Liver (tissue), 9 donors: ENCODE results near the gene NLRP11. TPM values are rescaled to one million over a fixed set of nuclear protein-coding genes. Genes with fewer than 3 reads are reported as not detected.

Experiments
- DNase-seq: peaks from one replicate; pipeline ENCODE4 v3.0.0-alpha.2; 2017; ENCODE audit warnings: low spot score
- H3K27ac ChIP-seq, 2 donors: one replicate each; pipeline ENCODE4 v1.7.0; 2013; ENCODE audit warnings: inconsistent platforms in 2 of 2, low read length in 2 of 2, control low read depth in 1 of 2, low read depth in 1 of 2, mild to moderate bottlenecking in 1 of 2
- H3K27me3 ChIP-seq, 4 donors: one replicate each; pipeline versions ENCODE4 v1.6.1 to v1.7.0; 2013; ENCODE audit warnings: low read length in 3 of 4, inconsistent platforms in 1 of 4, mild to moderate bottlenecking in 1 of 4, moderate library complexity in 1 of 4; ENCODE audit not compliant: control insufficient read depth in 4 of 4, insufficient read depth in 4 of 4
- H3K36me3 ChIP-seq, 4 donors: one replicate each; pipeline versions ENCODE4 v1.6.1 to v1.7.0; 2013; ENCODE audit warnings: low read length in 3 of 4, mild to moderate bottlenecking in 3 of 4, low read depth in 1 of 4, moderate library complexity in 1 of 4; ENCODE audit not compliant: control insufficient read depth in 4 of 4, insufficient read depth in 3 of 4
- H3K4me1 ChIP-seq, 4 donors: one replicate each; pipeline versions ENCODE4 v1.6.1 to v1.7.0; 2013; ENCODE audit warnings: low read length in 3 of 4, mild to moderate bottlenecking in 3 of 4, moderate library complexity in 1 of 4; ENCODE audit not compliant: control insufficient read depth in 4 of 4, insufficient read depth in 4 of 4
- H3K4me3 ChIP-seq, 3 donors: one replicate each; pipeline versions ENCODE4 v1.6.1 to v1.7.0; 2013; ENCODE audit warnings: low read length in 3 of 3, control low read depth in 1 of 3, low read depth in 1 of 3, mild to moderate bottlenecking in 1 of 3
- H3K9ac ChIP-seq, 2 donors: one replicate each; pipeline ENCODE4 v1.7.0; 2013; ENCODE audit warnings: low read length in 2 of 2, mild to moderate bottlenecking in 2 of 2, moderate library complexity in 2 of 2, control low read depth in 1 of 2, low read depth in 1 of 2
- H3K9me3 ChIP-seq, 4 donors: one replicate each; pipeline versions ENCODE4 v1.6.1 to v1.7.0; 2013; ENCODE audit warnings: low read length in 3 of 4; ENCODE audit not compliant: control insufficient read depth in 4 of 4
- EGR1 ChIP-seq, 2 donors: IDR thresholded peaks; 2 replicates each; pipeline ENCODE4 v1.6.1; 2016 to 2018; ENCODE audit warnings: antibody characterized with exemption in 2 of 2, low read depth in 2 of 2
- FOXA1 ChIP-seq: IDR thresholded peaks from 2 replicates; pipeline ENCODE4 v1.6.1; 2016; ENCODE audit warnings: antibody characterized with exemption
- FOXA2 ChIP-seq: IDR thresholded peaks from 2 replicates; pipeline ENCODE4 v1.6.1; 2016; ENCODE audit warnings: antibody characterized with exemption
- GABPA ChIP-seq, 2 donors: IDR thresholded peaks in 1 of 2; conservative IDR thresholded peaks in 1 of 2; 2 replicates each; pipeline ENCODE4 v1.6.1; 2016; ENCODE audit warnings: antibody characterized with exemption in 2 of 2, mild to moderate bottlenecking in 1 of 2, moderate library complexity in 1 of 2
- HNF4G ChIP-seq: IDR thresholded peaks from 2 replicates; pipeline ENCODE4 v1.6.1; 2016; ENCODE audit warnings: antibody characterized with exemption
- JUND ChIP-seq, 2 donors: IDR thresholded peaks; 2 replicates each; pipeline ENCODE4 v1.6.1; 2016; ENCODE audit warnings: antibody characterized with exemption in 2 of 2
- RAD21 ChIP-seq, 2 donors: IDR thresholded peaks; 2 replicates each; pipeline ENCODE4 v1.6.1; 2016; ENCODE audit warnings: antibody characterized with exemption in 2 of 2, mild to moderate bottlenecking in 2 of 2
- RXRA ChIP-seq, 2 donors: IDR thresholded peaks; 2 replicates each; pipeline ENCODE4 v1.6.1; 2017 to 2018; ENCODE audit warnings: antibody characterized with exemption in 2 of 2, mild to moderate bottlenecking in 1 of 2
- SP1 ChIP-seq: IDR thresholded peaks from 2 replicates; pipeline ENCODE4 v1.6.1; 2018; ENCODE audit warnings: antibody characterized with exemption, mild to moderate bottlenecking
- TAF1 ChIP-seq: conservative IDR thresholded peaks from 2 replicates; pipeline ENCODE4 v1.6.1; 2016; ENCODE audit warnings: antibody characterized with exemption, mild to moderate bottlenecking
- YY1 ChIP-seq: IDR thresholded peaks from 2 replicates; pipeline ENCODE4 v1.6.1; 2016; ENCODE audit warnings: antibody characterized with exemption, mild to moderate bottlenecking
- WGBS: extraction: QIAGEN DNeasy Blood & Tissue Kit; methylation state at CpG from one replicate; pipeline ENCODE4 v1.1.7; 2013; 5-methylcytosine and 5-hydroxymethylcytosine counted together
- polyA plus RNA-seq, 2 donors: library from polyadenylated mRNA; stranded (reverse) in 1 of 2; unstranded in 1 of 2; fragments of 200-250 nt in 1 of 2; fragments of >200 nt in 1 of 2; fragmentation: Nextera tagmentation in 1 of 2; extraction: Ambion mirVana in 1 of 2; gene quantifications; one replicate each; pipeline versions ENCODE4 v1.2.1 to v1.2.3, GENCODE V29; 2013 to 2015
- total RNA-seq, 2 donors: library from RNA; depleted of rRNA; stranded (reverse); fragments of >200 nt; gene quantifications; one replicate each; pipeline ENCODE4 v1.2.3, GENCODE V29; 2014
- TF ChIP-seq, protein P1 (sequence below): fragments of 150-350 bp; IDR thresholded peaks from 2 replicates; pipeline ENCODE4 v1.5.1; 2017; ENCODE audit warnings: improper control_type of control experiment, low read depth, low read length; ENCODE audit not compliant: missing input control
- TF ChIP-seq, protein P2 (sequence below): IDR thresholded peaks from 2 replicates; pipeline ENCODE4 v1.6.1; 2016; ENCODE audit warnings: antibody characterized with exemption, mild to moderate bottlenecking
- TF ChIP-seq, protein P3 (sequence below): IDR thresholded peaks from 2 replicates; pipeline ENCODE4 v1.6.1; 2016; ENCODE audit warnings: antibody characterized with exemption
- TF ChIP-seq, protein P4 (sequence below): IDR thresholded peaks from 2 replicates; pipeline ENCODE4 v1.6.1; 2016; ENCODE audit warnings: antibody characterized with exemption
- donor health status: healthy.
- donor health status: healthy.
- donor health status: healthy.
- donor health status: healthy.
- donor health status: healthy.

Gene NLRP11
- total and polyA plus RNA-seq, 4 donors = 0.28 to 0.33 TPM; not detected in 2

DNA sequence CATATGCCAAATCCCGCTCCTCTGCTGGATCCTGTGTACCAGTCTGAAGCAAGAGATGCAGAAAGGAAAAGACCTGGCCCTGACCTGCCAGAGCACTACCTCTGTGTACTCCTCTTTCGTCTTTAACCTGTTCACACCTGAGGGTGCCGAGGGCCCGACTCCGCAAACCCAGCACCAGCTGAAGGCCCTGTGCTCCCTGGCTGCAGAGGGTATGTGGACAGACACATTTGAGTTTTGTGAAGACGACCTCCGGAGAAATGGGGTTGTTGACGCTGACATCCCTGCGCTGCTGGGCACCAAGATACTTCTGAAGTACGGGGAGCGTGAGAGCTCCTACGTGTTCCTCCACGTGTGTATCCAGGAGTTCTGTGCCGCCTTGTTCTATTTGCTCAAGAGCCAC, 26.6 kb upstream of the NLRP11 start (continued):
- TF ChIP-seq, protein P1, sequence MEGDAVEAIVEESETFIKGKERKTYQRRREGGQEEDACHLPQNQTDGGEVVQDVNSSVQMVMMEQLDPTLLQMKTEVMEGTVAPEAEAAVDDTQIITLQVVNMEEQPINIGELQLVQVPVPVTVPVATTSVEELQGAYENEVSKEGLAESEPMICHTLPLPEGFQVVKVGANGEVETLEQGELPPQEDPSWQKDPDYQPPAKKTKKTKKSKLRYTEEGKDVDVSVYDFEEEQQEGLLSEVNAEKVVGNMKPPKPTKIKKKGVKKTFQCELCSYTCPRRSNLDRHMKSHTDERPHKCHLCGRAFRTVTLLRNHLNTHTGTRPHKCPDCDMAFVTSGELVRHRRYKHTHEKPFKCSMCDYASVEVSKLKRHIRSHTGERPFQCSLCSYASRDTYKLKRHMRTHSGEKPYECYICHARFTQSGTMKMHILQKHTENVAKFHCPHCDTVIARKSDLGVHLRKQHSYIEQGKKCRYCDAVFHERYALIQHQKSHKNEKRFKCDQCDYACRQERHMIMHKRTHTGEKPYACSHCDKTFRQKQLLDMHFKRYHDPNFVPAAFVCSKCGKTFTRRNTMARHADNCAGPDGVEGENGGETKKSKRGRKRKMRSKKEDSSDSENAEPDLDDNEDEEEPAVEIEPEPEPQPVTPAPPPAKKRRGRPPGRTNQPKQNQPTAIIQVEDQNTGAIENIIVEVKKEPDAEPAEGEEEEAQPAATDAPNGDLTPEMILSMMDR = no peak

DNA sequence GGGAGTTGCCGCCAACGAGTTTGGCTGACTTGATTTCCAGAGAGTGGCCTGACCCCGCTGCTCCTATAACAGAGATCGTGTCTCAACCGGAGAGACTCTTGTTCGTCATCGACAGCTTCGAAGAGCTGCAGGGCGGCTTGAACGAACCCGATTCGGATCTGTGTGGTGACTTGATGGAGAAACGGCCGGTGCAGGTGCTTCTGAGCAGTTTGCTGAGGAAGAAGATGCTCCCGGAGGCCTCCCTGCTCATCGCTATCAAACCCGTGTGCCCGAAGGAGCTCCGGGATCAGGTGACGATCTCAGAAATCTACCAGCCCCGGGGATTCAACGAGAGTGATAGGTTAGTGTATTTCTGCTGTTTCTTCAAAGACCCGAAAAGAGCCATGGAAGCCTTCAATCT, 26.2 kb upstream of the NLRP11 start:
- no peaks in the 10 kb centered on the region for H3K36me3 ChIP-seq
- H3K9me3 ChIP-seq = peaks cover 0 to 5% (median 1%) of the 10 kb centered on the region in 4 donors
- WGBS = 87% methylated on average over 23 of the region's 23 CpGs
- no peak overlapping the region for H3K9ac ChIP-seq
- TF ChIP-seq, protein P2, sequence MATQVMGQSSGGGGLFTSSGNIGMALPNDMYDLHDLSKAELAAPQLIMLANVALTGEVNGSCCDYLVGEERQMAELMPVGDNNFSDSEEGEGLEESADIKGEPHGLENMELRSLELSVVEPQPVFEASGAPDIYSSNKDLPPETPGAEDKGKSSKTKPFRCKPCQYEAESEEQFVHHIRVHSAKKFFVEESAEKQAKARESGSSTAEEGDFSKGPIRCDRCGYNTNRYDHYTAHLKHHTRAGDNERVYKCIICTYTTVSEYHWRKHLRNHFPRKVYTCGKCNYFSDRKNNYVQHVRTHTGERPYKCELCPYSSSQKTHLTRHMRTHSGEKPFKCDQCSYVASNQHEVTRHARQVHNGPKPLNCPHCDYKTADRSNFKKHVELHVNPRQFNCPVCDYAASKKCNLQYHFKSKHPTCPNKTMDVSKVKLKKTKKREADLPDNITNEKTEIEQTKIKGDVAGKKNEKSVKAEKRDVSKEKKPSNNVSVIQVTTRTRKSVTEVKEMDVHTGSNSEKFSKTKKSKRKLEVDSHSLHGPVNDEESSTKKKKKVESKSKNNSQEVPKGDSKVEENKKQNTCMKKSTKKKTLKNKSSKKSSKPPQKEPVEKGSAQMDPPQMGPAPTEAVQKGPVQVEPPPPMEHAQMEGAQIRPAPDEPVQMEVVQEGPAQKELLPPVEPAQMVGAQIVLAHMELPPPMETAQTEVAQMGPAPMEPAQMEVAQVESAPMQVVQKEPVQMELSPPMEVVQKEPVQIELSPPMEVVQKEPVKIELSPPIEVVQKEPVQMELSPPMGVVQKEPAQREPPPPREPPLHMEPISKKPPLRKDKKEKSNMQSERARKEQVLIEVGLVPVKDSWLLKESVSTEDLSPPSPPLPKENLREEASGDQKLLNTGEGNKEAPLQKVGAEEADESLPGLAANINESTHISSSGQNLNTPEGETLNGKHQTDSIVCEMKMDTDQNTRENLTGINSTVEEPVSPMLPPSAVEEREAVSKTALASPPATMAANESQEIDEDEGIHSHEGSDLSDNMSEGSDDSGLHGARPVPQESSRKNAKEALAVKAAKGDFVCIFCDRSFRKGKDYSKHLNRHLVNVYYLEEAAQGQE = no peak
- TF ChIP-seq FOXA2 = no peak
- TF ChIP-seq, protein P1 = no peak
- no peak for TF ChIP-seq RAD21 (IDR thresholded peaks at IDR 0.05)
- no peak for TF ChIP-seq FOXA1
- TF ChIP-seq GABPA (IDR thresholded peaks at IDR 0.05 in 1 of 2, conservative IDR thresholded peaks at IDR 0.05 in 1 of 2) = no peak
- no peak for TF ChIP-seq JUND (IDR thresholded peaks at IDR 0.05)
- TF ChIP-seq, protein P3, sequence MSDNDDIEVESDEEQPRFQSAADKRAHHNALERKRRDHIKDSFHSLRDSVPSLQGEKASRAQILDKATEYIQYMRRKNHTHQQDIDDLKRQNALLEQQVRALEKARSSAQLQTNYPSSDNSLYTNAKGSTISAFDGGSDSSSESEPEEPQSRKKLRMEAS = no peak
- TF ChIP-seq EGR1 (IDR thresholded peaks at IDR 0.05; ENCODE audit: low read depth in 2 of 2) = no peak
- H3K4me1 ChIP-seq = no peaks in the 10 kb centered on the region
- H3K4me3 ChIP-seq = no peak overlapping the region
- DNase-seq = no peak
- no peak overlapping the region for H3K27ac ChIP-seq
- peaks cover 0 to 3% (median 0%) of the 10 kb centered on the region in 4 donors for H3K27me3 ChIP-seq

DNA sequence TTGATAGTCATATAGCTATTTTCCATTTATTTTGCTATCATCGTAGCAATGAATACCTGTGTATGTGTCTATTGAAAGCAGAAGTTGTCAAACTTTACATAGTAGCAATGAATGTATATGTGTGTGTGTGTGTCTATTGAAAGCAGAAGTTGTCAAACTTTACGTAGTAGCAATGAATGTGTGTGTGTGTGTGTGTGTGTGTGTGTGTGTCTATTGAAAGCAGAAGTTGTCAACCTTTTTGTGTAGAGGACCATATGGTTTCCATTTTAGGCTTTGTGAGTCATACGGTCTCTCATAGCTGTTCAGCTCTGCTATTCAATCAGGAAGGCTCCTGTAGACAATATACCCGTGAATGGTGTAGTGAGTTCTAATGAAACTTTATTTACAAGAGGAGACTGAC, 25.4 kb upstream of the NLRP11 start:
- no peak overlapping the region for H3K4me3 ChIP-seq
- 74% methylated on average over 4 of the region's 4 CpGs for WGBS
- no peak for TF ChIP-seq SP1
- TF ChIP-seq RAD21 (IDR thresholded peaks at IDR 0.05) = no peak
- TF ChIP-seq RXRA (IDR thresholded peaks at IDR 0.05) = no peak
- TF ChIP-seq, protein P2 = no peak
- no peak for TF ChIP-seq FOXA1
- TF ChIP-seq, protein P4, sequence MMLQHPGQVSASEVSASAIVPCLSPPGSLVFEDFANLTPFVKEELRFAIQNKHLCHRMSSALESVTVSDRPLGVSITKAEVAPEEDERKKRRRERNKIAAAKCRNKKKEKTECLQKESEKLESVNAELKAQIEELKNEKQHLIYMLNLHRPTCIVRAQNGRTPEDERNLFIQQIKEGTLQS = no peak
- no peak for TF ChIP-seq HNF4G
- no peak for TF ChIP-seq GABPA (IDR thresholded peaks at IDR 0.05 in 1 of 2, conservative IDR thresholded peaks at IDR 0.05 in 1 of 2)
- no peak for TF ChIP-seq YY1
- TF ChIP-seq, protein P1 = no peak
- TF ChIP-seq, protein P3 = no peak
- no peak for TF ChIP-seq TAF1

More for the DNA sequence above, 25.4 kb upstream of the NLRP11 start:
- peaks cover 0 to 3% (median 0%) of the 10 kb centered on the region in 4 donors for H3K27me3 ChIP-seq
- no peaks in the 10 kb centered on the region for H3K36me3 ChIP-seq
- no peak for DNase-seq
- no peak overlapping the region for H3K9ac ChIP-seq
- peaks cover 0 to 5% (median 1%) of the 10 kb centered on the region in 4 donors for H3K9me3 ChIP-seq
- H3K27ac ChIP-seq = no peak overlapping the region
- H3K4me1 ChIP-seq = no peaks in the 10 kb centered on the region
